Common myeloid progenitor, CD34-positive (primary cell): Measurements from ENCODE around the gene PRSS56.

Source experiments
- CTCF ChIA-PET: fragments of 350-600 bp; sonication (Branson Sonifier 250); formaldehyde crosslinking; loops from one replicate; lab custom pipeline; 2021; ENCODE audit warnings: antibody characterized with exemption; lab: Charles Lee
- POLR2A ChIA-PET: fragments of 350-600 bp; sonication (Branson Sonifier 250); formaldehyde crosslinking; loops from one replicate; lab custom pipeline; 2021; ENCODE audit warnings: antibody characterized with exemption; lab: Charles Lee
- DNase-seq, 3 donors: peaks; one replicate each; pipeline versions ENCODE4 v3.0.0 to v3.0.0-alpha.2; 2013
- H3K27ac ChIP-seq, 2 experiments: 1 replicate in 1 of 2; 2 replicates in 1 of 2; pipeline ENCODE4 v1.7.0; 2013; ENCODE audit warnings: inconsistent platforms in 2 of 2, low read length in 2 of 2, mild to moderate bottlenecking in 2 of 2, low read depth in 1 of 2, moderate library complexity in 1 of 2; ENCODE audit not compliant: severe bottlenecking in 2 of 2, insufficient read depth in 1 of 2, poor library complexity in 1 of 2
- H3K27me3 ChIP-seq, 5 experiments: replicated peaks in 2 of 5; 1 replicate in 3 of 5; 2 replicates in 2 of 5; pipeline versions ENCODE4 v1.6.1 to v1.7.0; 2013; ENCODE audit warnings: low read length in 4 of 5, mild to moderate bottlenecking in 2 of 5, moderate library complexity in 2 of 5, inconsistent platforms in 1 of 5; ENCODE audit not compliant: insufficient read depth in 5 of 5, control insufficient read depth in 4 of 5
- H3K36me3 ChIP-seq, 4 experiments: 1 replicate in 2 of 4; 2 replicates in 2 of 4; pipeline versions ENCODE4 v1.6.1 to v1.7.0; 2013; ENCODE audit warnings: low read length in 3 of 4, control low read depth in 1 of 4, mild to moderate bottlenecking in 1 of 4; ENCODE audit not compliant: control insufficient read depth in 4 of 4, insufficient read depth in 4 of 4
- H3K4me1 ChIP-seq, 4 experiments: 1 replicate in 3 of 4; 2 replicates in 1 of 4; pipeline versions ENCODE4 v1.6.1 to v1.7.1; 2013; ENCODE audit warnings: low read length in 3 of 4, mild to moderate bottlenecking in 3 of 4, control low read depth in 1 of 4, inconsistent platforms in 1 of 4, moderate library complexity in 1 of 4; ENCODE audit not compliant: control insufficient read depth in 4 of 4, insufficient read depth in 4 of 4; ENCODE audit errors: control extremely low read depth in 1 of 4
- H3K4me3 ChIP-seq, 7 experiments: 1 replicate in 4 of 7; 2 replicates in 3 of 7; pipeline versions ENCODE4 v1.5.1 to v1.7.0; 2013; ENCODE audit warnings: mild to moderate bottlenecking in 7 of 7, low read length in 6 of 7, moderate library complexity in 6 of 7, inconsistent platforms in 2 of 7, low read depth in 2 of 7, control low read depth in 1 of 7; ENCODE audit not compliant: insufficient read depth in 4 of 7, control insufficient read depth in 1 of 7; ENCODE audit errors: extremely low read depth in 1 of 7
- H3K9me3 ChIP-seq, 5 experiments: 1 replicate in 4 of 5; 2 replicates in 1 of 5; pipeline versions ENCODE4 v1.6.1 to v1.7.1; 2013; ENCODE audit warnings: low read length in 4 of 5, mild to moderate bottlenecking in 2 of 5, inconsistent platforms in 1 of 5, low read depth in 1 of 5, moderate library complexity in 1 of 5; ENCODE audit not compliant: control insufficient read depth in 4 of 5, insufficient read depth in 2 of 5; ENCODE audit errors: control extremely low read depth in 1 of 5
- WGBS: methylation state at CpG from one replicate; pipeline ENCODE4 v1.1.5; 2013; ENCODE audit not compliant: insufficient coverage; 5-methylcytosine and 5-hydroxymethylcytosine counted together

Gene PRSS56

DNA sequence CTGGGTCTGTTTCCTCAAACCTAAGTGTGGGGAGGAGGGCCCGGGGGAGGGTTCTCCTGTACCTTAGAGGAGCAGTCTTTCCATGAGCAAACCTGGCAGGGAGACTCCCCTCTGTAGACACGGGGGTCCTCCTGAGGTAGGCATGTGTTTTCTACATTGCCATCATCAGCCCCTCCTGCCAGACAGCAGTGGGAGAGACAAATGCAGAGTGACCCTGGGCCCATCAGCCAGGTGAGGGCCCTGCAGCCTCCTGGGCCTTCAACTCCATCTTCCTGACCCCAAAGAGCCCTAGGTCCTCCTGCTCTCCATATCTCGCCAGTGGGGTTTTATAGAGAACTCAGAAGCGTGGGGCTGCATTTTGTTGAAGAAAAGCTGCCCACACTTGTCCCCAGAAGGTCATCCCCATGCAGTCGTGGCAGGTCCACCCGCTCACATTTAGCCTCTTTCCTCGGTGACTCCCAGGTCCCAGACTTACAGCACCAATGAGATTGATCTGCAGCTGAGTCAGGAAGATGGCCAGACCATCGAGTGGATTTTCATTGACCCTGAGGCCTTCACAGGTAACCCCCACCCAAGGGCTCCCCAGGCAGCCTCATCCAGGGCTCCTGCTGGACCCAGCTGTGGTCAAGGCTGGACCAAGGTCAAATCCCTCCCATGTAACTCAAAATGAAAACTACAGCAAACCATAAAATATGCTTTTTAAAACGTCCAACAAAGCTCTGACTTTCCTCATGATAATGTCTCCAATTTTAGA, 21.9 kb downstream of the PRSS56 start:
- peaks cover 7 to 19% (median 12%) of the 10 kb centered on the region in 4 experiments for H3K36me3 ChIP-seq
- no peak overlapping the region for H3K4me3 ChIP-seq
- WGBS = 76% methylated on average over 9 of the region's 9 CpGs
- H3K27me3 ChIP-seq = peaks cover 0 to 13% (median 0%) of the 10 kb centered on the region in 5 experiments
- H3K4me1 ChIP-seq = peaks cover 0 to 28% (median 9%) of the 10 kb centered on the region in 4 experiments
- H3K27ac ChIP-seq = no peak overlapping the region
- POLR2A ChIA-PET = no interaction called here
- no peak for DNase-seq
- CTCF ChIA-PET = interaction anchor here (0.6 kb wide), 1 partner anchor 206 kb away, joined by 3 read pairs; no protein-coding TSS in a partner anchor
- peaks cover 0 to 1% (median 0%) of the 10 kb centered on the region in 5 experiments for H3K9me3 ChIP-seq

- H3K9me3 ChIP-seq = peaks cover 0 to 1% (median 0%) of the 10 kb centered on the region in 5 experiments
- no peak for DNase-seq
- no peak overlapping the region for H3K27ac ChIP-seq
- no peak overlapping the region for H3K4me3 ChIP-seq
- CTCF ChIA-PET = interaction anchor here (0.6 kb wide), 1 partner anchor 207 kb away, joined by 3 read pairs; no protein-coding TSS in a partner anchor
- POLR2A ChIA-PET = no interaction called here
- H3K4me1 ChIP-seq = peaks cover 0 to 28% (median 9%) of the 10 kb centered on the region in 4 experiments
- peaks cover 0 to 11% (median 0%) of the 10 kb centered on the region in 5 experiments for H3K27me3 ChIP-seq
- WGBS = 95% methylated on average over 19 of the region's 20 CpGs
- peaks cover 7 to 23% (median 15%) of the 10 kb centered on the region in 4 experiments for H3K36me3 ChIP-seq
These were observed 22.7 kb downstream of the PRSS56 start for GRCh38 chr2:232542715-232543467.

GRCh38 chr2:232543491-232543890, 23.3 kb downstream of the PRSS56 start:
- ChIA-PET CTCF (no interaction called here), POLR2A (no interaction called here)
- H3K4me1 ChIP-seq = peaks cover 0 to 25% (median 9%) of the 10 kb centered on the region in 4 experiments
- H3K36me3 ChIP-seq = peaks cover 7 to 23% (median 15%) of the 10 kb centered on the region in 4 experiments
- 88% methylated on average over 13 of the region's 14 CpGs for WGBS
- no peak for DNase-seq
- no peak overlapping the region for H3K27ac ChIP-seq
- H3K27me3 ChIP-seq = peaks cover 0 to 10% (median 0%) of the 10 kb centered on the region in 5 experiments
- peaks cover 0 to 1% (median 0%) of the 10 kb centered on the region in 5 experiments for H3K9me3 ChIP-seq
- no peak overlapping the region for H3K4me3 ChIP-seq

DNA sequence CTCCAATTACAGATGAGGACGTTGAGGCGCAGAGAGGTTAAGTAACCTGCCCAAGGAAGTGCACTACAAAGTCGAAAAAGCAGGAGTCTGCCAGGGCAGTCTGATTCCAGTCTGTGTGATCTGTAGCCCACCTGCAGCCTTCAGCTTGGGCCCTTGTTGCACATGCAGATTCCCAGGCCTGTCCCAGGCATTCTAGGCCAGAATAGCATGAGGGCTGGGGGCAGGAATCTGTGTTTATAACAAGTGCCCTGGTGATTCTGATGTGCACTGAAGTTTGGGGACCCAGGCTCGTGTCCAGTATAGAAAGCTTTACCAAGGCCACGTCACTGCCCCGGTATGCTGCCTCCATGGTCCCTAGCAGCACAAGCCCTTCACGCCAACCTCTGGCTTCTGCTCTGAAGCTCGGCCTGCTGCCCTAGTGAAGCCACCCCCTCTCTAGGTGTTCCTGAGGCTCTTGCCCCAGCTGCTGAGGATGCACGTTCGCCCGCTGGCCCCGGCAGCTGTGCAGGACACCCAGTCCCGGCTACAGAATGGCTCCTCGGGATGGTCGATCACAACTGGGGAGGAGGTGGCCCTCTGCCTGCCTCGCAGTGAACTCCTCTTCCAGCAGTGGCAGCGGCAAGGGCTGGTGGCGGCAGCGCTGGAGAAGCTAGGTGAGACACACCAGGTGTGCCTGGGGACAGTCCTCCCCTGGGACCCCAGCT, 23.9 kb downstream of the PRSS56 start:
- DNase-seq = no peak
- Histone ChIP-seq H3K36me3 (peaks cover 7 to 23% (median 15%) of the 10 kb centered on the region in 4 experiments), H3K4me3 (no peak overlapping the region), H3K9me3 (peaks cover 0 to 4% (median 0%) of the 10 kb centered on the region in 5 experiments), H3K4me1 (peaks cover 0 to 19% (median 9%) of the 10 kb centered on the region in 4 experiments), H3K27ac (no peak overlapping the region), H3K27me3 (peaks cover 0 to 10% (median 0%) of the 10 kb centered on the region in 5 experiments)
- WGBS = 98% methylated on average over 15 of the region's 19 CpGs
- POLR2A ChIA-PET = no interaction called here
- CTCF ChIA-PET = no interaction called here

GRCh38 chr2:232544674-232545073, 24.5 kb downstream of the PRSS56 start:
- ChIA-PET POLR2A (no interaction called here), CTCF (no interaction called here)
- H3K27ac ChIP-seq = no peak overlapping the region
- DNase-seq = no peak
- peaks cover 7 to 23% (median 15%) of the 10 kb centered on the region in 4 experiments for H3K36me3 ChIP-seq
- WGBS = 100% methylated on average over 3 of the region's 6 CpGs
- H3K4me1 ChIP-seq = peaks cover 0 to 15% (median 11%) of the 10 kb centered on the region in 4 experiments
- H3K9me3 ChIP-seq = peaks cover 0 to 4% (median 0%) of the 10 kb centered on the region in 5 experiments
- peaks cover 0 to 4% (median 0%) of the 10 kb centered on the region in 5 experiments for H3K27me3 ChIP-seq
- H3K4me3 ChIP-seq = no peak overlapping the region

DNA sequence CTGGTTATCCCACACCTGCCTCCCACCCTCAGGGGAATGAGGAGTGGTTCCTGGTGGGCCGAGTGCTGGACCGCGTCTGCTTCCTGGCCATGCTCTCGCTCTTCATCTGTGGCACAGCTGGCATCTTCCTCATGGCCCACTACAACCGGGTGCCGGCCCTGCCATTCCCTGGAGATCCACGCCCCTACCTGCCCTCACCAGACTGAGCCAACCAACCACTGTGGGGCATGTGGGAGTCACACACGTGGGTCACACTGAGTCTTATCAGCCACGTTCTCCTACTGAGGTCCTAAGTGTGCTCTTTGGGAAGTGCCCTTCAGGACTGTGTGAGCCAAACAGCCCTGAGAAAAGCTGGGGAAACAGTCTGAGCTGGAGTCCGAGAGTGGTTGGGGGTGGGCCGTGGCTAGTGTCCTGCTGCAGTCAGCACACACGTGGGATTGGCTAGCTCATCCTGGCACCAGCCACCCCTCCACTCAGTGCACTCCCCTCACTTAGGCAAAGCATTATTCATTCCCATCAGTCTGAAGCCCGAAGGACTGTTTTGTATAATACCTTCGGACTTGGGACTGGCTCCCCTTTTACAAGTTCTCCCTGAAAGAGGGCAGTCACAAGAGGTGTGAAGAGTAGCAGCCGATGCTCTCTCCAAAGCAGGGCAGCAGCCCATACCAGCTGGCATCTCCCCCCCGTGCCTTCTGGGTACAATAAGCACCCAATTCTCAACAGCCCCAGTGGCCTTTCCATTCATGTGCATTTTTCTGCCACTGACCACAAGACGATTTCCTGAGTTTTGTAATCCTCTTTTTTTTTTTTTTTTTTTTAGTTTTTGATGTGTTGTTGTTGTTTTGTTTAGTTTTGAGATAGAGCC, 25.6 kb downstream of the PRSS56 start:
- peaks cover 0 to 20% (median 10%) of the 10 kb centered on the region in 4 experiments for H3K4me1 ChIP-seq
- ChIA-PET CTCF (interaction anchor here (1.2 to 2.8 kb wide), 2 partner anchors 22 to 70 kb away, joined by 3 to 7 read pairs; no protein-coding TSS in a partner anchor), POLR2A (interaction anchor here (0.5 kb wide), 1 partner anchor 864 kb away, joined by 3 read pairs; no protein-coding TSS in a partner anchor)
- no peak overlapping the region for H3K27ac ChIP-seq
- H3K9me3 ChIP-seq = peaks cover 0 to 4% (median 0%) of the 10 kb centered on the region in 5 experiments
- H3K36me3 ChIP-seq = peaks cover 7 to 23% (median 15%) of the 10 kb centered on the region in 4 experiments
- no peaks in the 10 kb centered on the region for H3K27me3 ChIP-seq
- H3K4me3 ChIP-seq = no peak overlapping the region
- WGBS = 94% methylated on average over 13 of the region's 17 CpGs
- DNase-seq = no peak
